SU-DHL-6 (cell line): Measurements from ENCODE around the gene BNIP1.

Source experiments
- H2AFZ ChIP-seq: fragments of 200-600 bp; sonication (generic); 2 replicates; pipeline ENCODE4 v1.6.1; 2014; ENCODE audit warnings: low read depth, mild to moderate bottlenecking, moderate library complexity, mixed read lengths, antibody characterized with exemption, low read length; ENCODE audit not compliant: severe bottlenecking
- H3F3A ChIP-seq: fragments of 200-600 bp; shearing (Covaris generic); 2 replicates; pipeline ENCODE4 v1.6.0; 2016; ENCODE audit warnings: antibody characterized with exemption, mild to moderate bottlenecking; ENCODE audit not compliant: insufficient read depth
- H3K27ac ChIP-seq: fragments of 200-600 bp; sonication (generic); 2 replicates; pipeline ENCODE4 v1.5.1; 2016; ENCODE audit warnings: low read depth, mild to moderate bottlenecking, low read length, moderate library complexity, mixed read lengths
- H3K27me3 ChIP-seq: fragments of 200-600 bp; sonication (generic), shearing (Covaris generic); 2 replicates; pipeline ENCODE4 v1.6.0; 2014; ENCODE audit warnings: mild to moderate bottlenecking, low read length
- H3K36me3 ChIP-seq: fragments of 200-600 bp; sonication (generic); 2 replicates; pipeline ENCODE4 v1.6.1; 2014; ENCODE audit warnings: mild to moderate bottlenecking, low read length, mixed read lengths
- H3K4me2 ChIP-seq: fragments of 300-600, 200-600 bp; shearing (Covaris generic), sonication (generic); 2 replicates; pipeline ENCODE4 v1.6.0; 2014; ENCODE audit warnings: low read length, low read depth, mild to moderate bottlenecking; ENCODE audit not compliant: poor library complexity, severe bottlenecking
- H3K4me3 ChIP-seq: fragments of 200-600 bp; sonication (generic); 2 replicates; pipeline ENCODE4 v1.5.1; 2014; ENCODE audit warnings: antibody characterized with exemption, low read length, mild to moderate bottlenecking, mixed read lengths; ENCODE audit not compliant: insufficient read depth, poor library complexity, severe bottlenecking
- H3K79me2 ChIP-seq: fragments of 200-600 bp; sonication (generic); 2 replicates; pipeline ENCODE4 v1.6.1; 2014; ENCODE audit warnings: mild to moderate bottlenecking, low read length, moderate library complexity; ENCODE audit not compliant: insufficient read depth
- H3K9ac ChIP-seq: fragments of 200-600 bp; sonication (generic); 2 replicates; pipeline ENCODE4 v1.7.0; 2014; ENCODE audit warnings: mild to moderate bottlenecking, low read length
- H3K9me2 ChIP-seq: fragments of 200-600 bp; sonication (generic); replicated peaks from 2 replicates; pipeline ENCODE4 v1.6.1; 2014; ENCODE audit warnings: low read length; ENCODE audit not compliant: insufficient read depth
- H3K9me3 ChIP-seq: fragments of 200-600 bp; sonication (generic); 2 replicates; pipeline ENCODE4 v1.6.1; 2014; ENCODE audit warnings: low read length, mixed read lengths; ENCODE audit not compliant: insufficient read depth
- H4K20me1 ChIP-seq: fragments of 200-600 bp; sonication (generic); 2 replicates; pipeline ENCODE4 v1.6.1; 2014; ENCODE audit warnings: low read depth, mild to moderate bottlenecking, antibody characterized with exemption, low read length, moderate library complexity, mixed read lengths
- CTCF ChIP-seq: fragments of 200-600 bp; sonication (generic); IDR thresholded peaks from one replicate; pipeline ENCODE4 v1.5.1; 2017; ENCODE audit warnings: antibody characterized with exemption, mild to moderate bottlenecking, low read length, moderate library complexity; ENCODE audit not compliant: insufficient read depth, poor library complexity, severe bottlenecking
- EZH2phosphoT487 ChIP-seq: fragments of 200-600 bp; sonication (generic), shearing (Covaris generic); conservative IDR thresholded peaks from 2 replicates; pipeline ENCODE4 v1.6.1; 2018; ENCODE audit warnings: mild to moderate bottlenecking, antibody characterized with exemption, low read length, moderate library complexity, mixed read lengths

Gene BNIP1

GRCh38 chr5:173210877-173211276 is 66.5 kb downstream of the BNIP1 start:
- no peaks in the 10 kb centered on the region for H4K20me1 ChIP-seq
- TF ChIP-seq EZH2phosphoT487 = no peak
- no peak for TF ChIP-seq CTCF
- no peak overlapping the region for H2AFZ ChIP-seq
- H3K79me2 ChIP-seq = no peaks in the 10 kb centered on the region
- H3K9ac ChIP-seq = no peak overlapping the region
- H3K9me3 ChIP-seq = no peaks in the 10 kb centered on the region
- H3K9me2 ChIP-seq = no peaks in the 10 kb centered on the region
- no peak overlapping the region for H3K27ac ChIP-seq
- no peak overlapping the region for H3K4me2 ChIP-seq
- H3F3A ChIP-seq = no peaks in the 10 kb centered on the region
- no peaks in the 10 kb centered on the region for H3K36me3 ChIP-seq
- H3K27me3 ChIP-seq = no peaks in the 10 kb centered on the region
- no peak overlapping the region for H3K4me3 ChIP-seq

DNA sequence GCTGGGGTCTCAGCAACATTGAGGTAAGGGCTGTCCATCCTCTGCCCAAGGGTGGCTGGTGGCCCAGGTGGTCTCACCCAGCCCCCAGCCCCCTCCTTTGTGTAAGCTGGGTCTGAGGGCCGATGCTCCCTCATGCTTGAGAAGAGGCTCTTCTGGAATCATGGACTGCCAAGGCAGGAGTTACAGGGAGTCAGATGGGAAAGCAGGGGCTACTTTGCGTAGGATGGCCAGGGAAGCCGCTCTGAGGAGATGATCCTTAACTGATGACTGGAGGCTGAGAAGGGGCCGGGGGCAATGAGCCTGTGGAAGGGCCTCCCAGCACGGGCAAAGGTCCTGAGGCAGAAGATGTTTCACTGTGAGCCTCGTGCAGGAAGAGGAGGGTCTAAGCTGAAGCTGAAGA is 67.0 kb downstream of the BNIP1 start:
- no peak overlapping the region for H2AFZ ChIP-seq
- no peaks in the 10 kb centered on the region for H4K20me1 ChIP-seq
- H3K27ac ChIP-seq = no peak overlapping the region
- H3K4me3 ChIP-seq = no peak overlapping the region
- no peaks in the 10 kb centered on the region for H3K79me2 ChIP-seq
- H3K9me3 ChIP-seq = no peaks in the 10 kb centered on the region
- no peaks in the 10 kb centered on the region for H3K36me3 ChIP-seq
- H3K4me2 ChIP-seq = no peak overlapping the region
- H3K27me3 ChIP-seq = no peaks in the 10 kb centered on the region
- no peak overlapping the region for H3K9ac ChIP-seq
- TF ChIP-seq CTCF = no peak
- no peak for TF ChIP-seq EZH2phosphoT487
- no peaks in the 10 kb centered on the region for H3K9me2 ChIP-seq
- H3F3A ChIP-seq = no peaks in the 10 kb centered on the region

- no peak overlapping the region for H2AFZ ChIP-seq
- H3K9me3 ChIP-seq = no peaks in the 10 kb centered on the region
- no peaks in the 10 kb centered on the region for H3K27me3 ChIP-seq
- H3F3A ChIP-seq = no peaks in the 10 kb centered on the region
- no peaks in the 10 kb centered on the region for H3K36me3 ChIP-seq
- H4K20me1 ChIP-seq = no peaks in the 10 kb centered on the region
- no peak for TF ChIP-seq EZH2phosphoT487
- H3K9ac ChIP-seq = no peak overlapping the region
- no peak overlapping the region for H3K27ac ChIP-seq
- H3K4me3 ChIP-seq = no peak overlapping the region
- H3K9me2 ChIP-seq = no peaks in the 10 kb centered on the region
- H3K79me2 ChIP-seq = no peaks in the 10 kb centered on the region
- H3K4me2 ChIP-seq = no peak overlapping the region
Measured at GRCh38 chr5:173213236-173213933, 69.1 kb downstream of the BNIP1 start.
